ENCODE data around the gene F3. TPM values are rescaled to one million over a fixed set of nuclear protein-coding genes. Genes with fewer than 3 reads are reported as not detected.

F3 gene
- total and polyA plus RNA-seq, 3 experiments from 2014 or later, result 0.11 to 0.16 TPM; not detected in 1

DNA sequence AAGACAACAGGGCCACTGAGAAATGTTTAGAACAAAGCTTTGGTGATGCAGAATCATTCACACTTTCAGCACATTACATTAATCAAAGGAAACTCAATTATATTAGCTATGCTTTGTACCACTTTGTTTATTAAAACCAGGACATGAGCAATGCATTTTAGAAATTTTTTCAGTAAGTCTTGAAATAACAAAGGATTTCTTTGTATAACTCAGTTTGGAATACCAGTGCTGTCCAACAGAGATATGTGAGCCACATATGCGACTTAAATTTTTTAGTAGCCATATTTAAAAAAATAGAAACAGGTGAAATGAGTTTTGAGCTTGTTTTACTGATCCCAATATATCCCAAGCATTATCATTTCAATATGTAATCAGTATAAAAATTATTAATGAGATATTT is 18.8 kb upstream of the F3 start:
- Histone ChIP-seq H3K9me3 (ENCODE audit: low read length) (no peaks in the 10 kb centered on the region), H3K27ac (ENCODE audit: low read depth, low read length) (no peak overlapping the region), H3K27me3 (ENCODE audit: insufficient read depth, low read length, poor library complexity, severe bottlenecking) (no peaks in the 10 kb centered on the region), H3K36me3 (ENCODE audit: insufficient read depth, low read length) (no peaks in the 10 kb centered on the region), H3K4me3 (ENCODE audit: low read length) (no peak overlapping the region), H3K4me1 (ENCODE audit: insufficient read depth, low read length) (no peaks in the 10 kb centered on the region)
- no peak for DNase-seq
- no peaks in the 10 kb centered on the region for H3K4me1 Mint-ChIP-seq
- no peaks in the 10 kb centered on the region for H3K36me3 Mint-ChIP-seq
- ChIA-PET POLR2A (no interaction called here), CTCF (no interaction called here)
- H3K27ac Mint-ChIP-seq, result no peak overlapping the region
- H3K9me3 Mint-ChIP-seq, result no peaks in the 10 kb centered on the region
- H3K27me3 Mint-ChIP-seq, result peaks cover 3 to 9% of the 10 kb centered on the region in 2 donors
- H3K4me3 Mint-ChIP-seq, result no peak overlapping the region

DNA sequence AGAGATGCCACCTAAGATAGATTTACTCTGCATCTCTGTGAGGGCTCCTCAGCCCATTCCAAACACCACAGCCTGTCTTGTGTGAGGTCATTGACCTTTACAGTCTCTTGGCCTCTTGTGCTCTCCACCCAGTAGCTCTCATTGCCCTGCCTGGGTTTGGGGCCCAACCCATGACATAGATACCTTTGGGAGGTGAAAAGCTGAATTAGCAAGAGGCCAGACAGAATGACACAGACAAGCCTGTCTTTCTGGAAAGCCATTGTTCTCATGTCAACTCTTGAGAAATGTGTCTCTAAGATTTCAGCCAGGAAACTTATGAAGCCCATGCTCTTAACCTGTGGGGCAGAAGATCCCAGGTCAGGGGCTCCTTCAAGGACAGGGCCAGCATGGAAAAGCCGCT is 18.4 kb upstream of the F3 start:
- CTCF ChIA-PET, result no interaction called here
- H3K36me3 Mint-ChIP-seq, result no peaks in the 10 kb centered on the region
- no peak for DNase-seq

DNA sequence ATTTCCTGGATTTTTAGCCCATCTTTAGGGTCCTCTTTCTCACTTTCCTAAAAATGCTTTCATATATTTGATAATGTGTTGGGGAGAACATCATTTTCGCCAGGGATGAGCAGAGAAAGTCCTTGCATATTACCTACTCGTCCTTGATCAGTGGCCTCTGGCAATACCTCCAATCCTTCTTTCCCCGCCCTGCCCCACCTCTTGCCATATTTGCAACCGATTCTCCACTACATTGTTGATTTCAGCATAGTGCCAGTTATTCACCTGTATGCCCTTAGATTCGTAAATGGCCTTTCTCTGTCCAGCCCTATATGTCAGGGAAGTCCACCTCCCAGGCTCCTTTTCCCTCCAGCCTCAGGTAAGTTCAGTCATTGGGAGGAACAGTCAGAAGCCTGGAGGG is 13.5 kb upstream of the F3 start:
- Histone ChIP-seq H3K36me3 (ENCODE audit: insufficient read depth, low read length) (no peaks in the 10 kb centered on the region), H3K27ac (ENCODE audit: low read depth, low read length) (no peak overlapping the region), H3K27me3 (ENCODE audit: insufficient read depth, low read length, poor library complexity, severe bottlenecking) (no peaks in the 10 kb centered on the region), H3K9me3 (ENCODE audit: low read length) (no peaks in the 10 kb centered on the region), H3K4me1 (ENCODE audit: insufficient read depth, low read length) (no peaks in the 10 kb centered on the region), H3K4me3 (ENCODE audit: low read length) (no peak overlapping the region)
- ChIA-PET CTCF (interaction anchor here (0.6 kb wide), 1 partner anchor 317 kb away, joined by 5 read pairs; no protein-coding TSS in a partner anchor), POLR2A (no interaction called here)
- DNase-seq, result no peak
- H3K27me3 Mint-ChIP-seq, result peaks cover 5 to 9% of the 10 kb centered on the region in 2 donors
- no peaks in the 10 kb centered on the region for H3K9me3 Mint-ChIP-seq
- no peak overlapping the region for H3K4me3 Mint-ChIP-seq
- H3K27ac Mint-ChIP-seq, result no peak overlapping the region
- H3K36me3 Mint-ChIP-seq, result no peaks in the 10 kb centered on the region
- no peaks in the 10 kb centered on the region for H3K4me1 Mint-ChIP-seq

More for the DNA sequence above, 18.4 kb upstream of the F3 start:
- Histone ChIP-seq H3K36me3 (ENCODE audit: insufficient read depth, low read length) (no peaks in the 10 kb centered on the region), H3K4me1 (ENCODE audit: insufficient read depth, low read length) (no peaks in the 10 kb centered on the region), H3K4me3 (ENCODE audit: low read length) (no peak overlapping the region), H3K27ac (ENCODE audit: low read depth, low read length) (no peak overlapping the region), H3K27me3 (ENCODE audit: insufficient read depth, low read length, poor library complexity, severe bottlenecking) (no peaks in the 10 kb centered on the region), H3K9me3 (ENCODE audit: low read length) (no peaks in the 10 kb centered on the region)
- POLR2A ChIA-PET, result no interaction called here
- no peak overlapping the region for H3K4me3 Mint-ChIP-seq
- H3K27me3 Mint-ChIP-seq, result peaks cover 3 to 5% of the 10 kb centered on the region in 2 donors
- H3K4me1 Mint-ChIP-seq, result no peaks in the 10 kb centered on the region
- H3K27ac Mint-ChIP-seq, result no peak overlapping the region
- H3K9me3 Mint-ChIP-seq, result no peaks in the 10 kb centered on the region

DNA sequence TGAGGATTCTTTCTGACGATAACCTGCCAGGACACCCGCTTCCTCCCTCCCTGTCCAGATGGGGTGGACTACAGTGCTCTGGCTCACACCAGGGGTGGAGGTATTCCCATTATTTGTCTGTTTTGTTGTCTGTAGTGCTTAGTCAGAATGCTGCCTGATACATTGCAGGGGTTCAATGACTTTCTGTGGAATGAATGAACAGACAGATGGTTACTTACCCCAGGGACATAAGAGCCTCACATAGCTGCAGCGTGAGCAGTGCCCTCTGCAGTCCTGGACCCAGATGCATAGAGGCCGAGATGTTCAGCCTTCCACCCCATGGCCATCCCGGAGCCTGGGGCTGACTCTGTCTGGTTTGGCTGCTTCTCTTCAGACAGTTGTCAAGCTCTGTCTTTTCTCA is 13.0 kb upstream of the F3 start:
- no peaks in the 10 kb centered on the region for H3K4me1 Mint-ChIP-seq
- Histone ChIP-seq H3K27ac (ENCODE audit: low read depth, low read length) (no peak overlapping the region), H3K36me3 (ENCODE audit: insufficient read depth, low read length) (no peaks in the 10 kb centered on the region), H3K4me3 (ENCODE audit: low read length) (no peak overlapping the region), H3K27me3 (ENCODE audit: insufficient read depth, low read length, poor library complexity, severe bottlenecking) (no peaks in the 10 kb centered on the region), H3K9me3 (ENCODE audit: low read length) (no peaks in the 10 kb centered on the region), H3K4me1 (ENCODE audit: insufficient read depth, low read length) (no peaks in the 10 kb centered on the region)
- H3K4me3 Mint-ChIP-seq, result no peak overlapping the region
- no peak for DNase-seq
- H3K9me3 Mint-ChIP-seq, result no peaks in the 10 kb centered on the region
- H3K27ac Mint-ChIP-seq, result no peak overlapping the region
- ChIA-PET POLR2A (no interaction called here), CTCF (interaction anchor here (0.6 kb wide), 1 partner anchor 316 kb away, joined by 5 read pairs; no protein-coding TSS in a partner anchor)
- no peaks in the 10 kb centered on the region for H3K36me3 Mint-ChIP-seq
- peaks cover 7 to 13% of the 10 kb centered on the region in 2 donors for H3K27me3 Mint-ChIP-seq

DNA sequence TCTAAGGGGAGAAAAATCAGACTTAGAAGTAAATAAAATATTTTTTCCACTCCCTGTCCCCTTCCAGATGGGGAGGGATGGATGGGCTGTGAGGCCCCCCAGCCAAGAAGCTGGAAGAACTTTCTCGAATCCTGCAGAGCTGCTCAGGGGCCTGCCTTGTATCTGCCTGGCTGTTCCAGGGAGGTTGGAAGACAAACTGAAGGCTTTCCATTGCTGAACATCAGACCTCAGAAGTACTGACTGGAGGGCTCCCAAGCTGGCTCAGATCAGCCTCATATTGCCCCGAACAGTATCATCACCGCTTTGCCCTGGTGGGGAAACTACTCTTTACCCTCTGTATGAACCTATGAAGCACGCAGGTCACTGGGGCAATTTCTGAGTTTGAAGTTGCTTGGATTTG is 12.4 kb upstream of the F3 start:
- Mint-ChIP-seq H3K36me3 (no peaks in the 10 kb centered on the region), H3K27ac (no peak overlapping the region), H3K27me3 (peaks cover 7 to 13% of the 10 kb centered on the region in 2 donors), H3K4me1 (no peaks in the 10 kb centered on the region), H3K4me3 (no peak overlapping the region), H3K9me3 (no peaks in the 10 kb centered on the region)
- ChIA-PET CTCF (no interaction called here), POLR2A (no interaction called here)
- no peak for DNase-seq
- Histone ChIP-seq H3K4me1 (ENCODE audit: insufficient read depth, low read length) (no peaks in the 10 kb centered on the region), H3K9me3 (ENCODE audit: low read length) (no peaks in the 10 kb centered on the region), H3K36me3 (ENCODE audit: insufficient read depth, low read length) (no peaks in the 10 kb centered on the region), H3K4me3 (ENCODE audit: low read length) (no peak overlapping the region), H3K27me3 (ENCODE audit: insufficient read depth, low read length, poor library complexity, severe bottlenecking) (no peaks in the 10 kb centered on the region), H3K27ac (ENCODE audit: low read depth, low read length) (no peak overlapping the region)

DNA sequence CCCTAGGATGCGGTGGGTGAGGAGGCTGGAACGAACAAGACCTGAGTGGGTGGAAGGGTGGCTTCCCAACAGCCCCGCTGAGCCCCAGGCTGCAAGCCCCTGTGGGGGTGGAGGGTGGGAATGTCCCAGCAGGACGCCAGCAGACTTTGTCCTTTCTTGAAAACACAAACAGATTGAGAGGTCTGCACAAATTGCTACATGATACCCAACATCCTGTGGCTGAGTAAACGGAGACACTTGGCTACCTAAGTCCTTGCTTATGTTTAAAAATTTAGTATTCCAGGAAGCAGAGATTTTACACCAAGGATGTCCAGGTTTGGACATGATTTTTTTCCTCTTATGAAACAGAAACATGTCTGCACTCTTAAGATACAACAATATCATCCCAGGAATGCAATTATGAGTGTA is 11.8 kb upstream of the F3 start:
- no peaks in the 10 kb centered on the region for H3K4me1 ChIP-seq (ENCODE audit: insufficient read depth, low read length)
- CTCF ChIA-PET, result no interaction called here
- H3K4me1 Mint-ChIP-seq, result no peaks in the 10 kb centered on the region
- H3K9me3 ChIP-seq (ENCODE audit: low read length), result no peaks in the 10 kb centered on the region
- H3K27me3 Mint-ChIP-seq, result peaks cover 7 to 13% of the 10 kb centered on the region in 2 donors
- no peaks in the 10 kb centered on the region for H3K9me3 Mint-ChIP-seq
- no peak overlapping the region for H3K27ac ChIP-seq (ENCODE audit: low read depth, low read length)
- POLR2A ChIA-PET, result no interaction called here
- no peak overlapping the region for H3K27ac Mint-ChIP-seq
- no peaks in the 10 kb centered on the region for H3K36me3 Mint-ChIP-seq
- H3K27me3 ChIP-seq (ENCODE audit: insufficient read depth, low read length, poor library complexity, severe bottlenecking), result no peaks in the 10 kb centered on the region
- H3K4me3 Mint-ChIP-seq, result no peak overlapping the region
- H3K36me3 ChIP-seq (ENCODE audit: insufficient read depth, low read length), result no peaks in the 10 kb centered on the region
- no peak overlapping the region for H3K4me3 ChIP-seq (ENCODE audit: low read length)
- no peak for DNase-seq

DNA sequence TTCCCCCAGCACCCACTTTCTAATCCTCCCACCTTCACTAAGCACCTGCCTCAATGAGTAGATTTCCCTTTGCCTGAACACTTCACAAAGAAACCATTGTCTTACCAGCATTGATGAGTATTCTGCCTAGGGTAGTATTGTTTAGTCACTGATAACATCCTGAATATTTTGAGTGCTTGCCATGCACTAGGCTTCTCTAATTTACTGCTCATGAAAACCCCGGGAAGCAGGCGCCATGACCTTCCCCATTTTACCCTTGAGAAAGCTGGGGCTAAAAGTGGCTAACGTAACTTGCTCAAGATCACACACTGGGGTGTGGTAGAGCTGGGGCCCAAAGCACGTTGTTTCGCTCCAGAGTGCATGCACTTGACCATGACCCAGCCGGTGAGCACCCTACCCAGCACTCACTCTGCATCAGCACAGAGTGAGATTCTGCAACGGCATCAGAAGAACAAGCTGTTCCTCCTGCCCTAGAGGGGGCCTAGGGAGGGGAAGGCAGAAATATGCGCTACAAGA is 10.6 kb upstream of the F3 start:
- POLR2A ChIA-PET, result no interaction called here
- Histone ChIP-seq H3K4me1 (ENCODE audit: insufficient read depth, low read length) (no peaks in the 10 kb centered on the region), H3K4me3 (ENCODE audit: low read length) (no peak overlapping the region), H3K27ac (ENCODE audit: low read depth, low read length) (no peak overlapping the region), H3K36me3 (ENCODE audit: insufficient read depth, low read length) (no peaks in the 10 kb centered on the region), H3K27me3 (ENCODE audit: insufficient read depth, low read length, poor library complexity, severe bottlenecking) (no peaks in the 10 kb centered on the region), H3K9me3 (ENCODE audit: low read length) (no peaks in the 10 kb centered on the region)
- Mint-ChIP-seq H3K9me3 (no peaks in the 10 kb centered on the region), H3K36me3 (no peaks in the 10 kb centered on the region), H3K27ac (no peak overlapping the region), H3K4me1 (no peaks in the 10 kb centered on the region), H3K4me3 (no peak overlapping the region), H3K27me3 (peaks cover 11 to 16% of the 10 kb centered on the region in 2 donors)
- no peak for DNase-seq
- CTCF ChIA-PET, result no interaction called here

DNA sequence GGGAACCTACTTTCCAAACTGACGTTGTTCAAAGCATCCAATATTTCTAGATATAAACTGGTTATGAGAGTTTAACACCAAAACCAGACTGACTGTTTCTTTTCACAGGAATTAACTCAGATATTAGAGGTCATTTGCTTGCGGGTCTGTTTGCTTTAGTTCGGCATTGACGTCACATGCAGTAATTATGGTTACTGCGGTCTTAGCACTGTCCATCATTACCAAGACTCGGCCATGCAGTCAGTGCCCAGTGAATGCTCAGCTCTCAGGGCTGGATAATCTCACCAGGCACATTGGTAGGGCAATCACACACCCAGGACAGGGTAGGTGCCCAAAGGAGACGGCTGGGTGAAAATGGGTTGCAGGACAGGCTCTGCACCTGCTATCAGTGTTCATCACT is 9.9 kb upstream of the F3 start:
- Mint-ChIP-seq H3K9me3 (no peaks in the 10 kb centered on the region), H3K36me3 (no peaks in the 10 kb centered on the region), H3K4me1 (no peaks in the 10 kb centered on the region), H3K27me3 (peaks cover 14 to 22% of the 10 kb centered on the region in 2 donors), H3K4me3 (no peak overlapping the region), H3K27ac (no peak overlapping the region)
- Histone ChIP-seq H3K27me3 (ENCODE audit: insufficient read depth, low read length, poor library complexity, severe bottlenecking) (no peaks in the 10 kb centered on the region), H3K27ac (ENCODE audit: low read depth, low read length) (no peak overlapping the region), H3K36me3 (ENCODE audit: insufficient read depth, low read length) (no peaks in the 10 kb centered on the region), H3K4me3 (ENCODE audit: low read length) (no peak overlapping the region), H3K9me3 (ENCODE audit: low read length) (no peaks in the 10 kb centered on the region), H3K4me1 (ENCODE audit: insufficient read depth, low read length) (no peaks in the 10 kb centered on the region)
- no peak for DNase-seq
- ChIA-PET POLR2A (no interaction called here), CTCF (no interaction called here)

DNA sequence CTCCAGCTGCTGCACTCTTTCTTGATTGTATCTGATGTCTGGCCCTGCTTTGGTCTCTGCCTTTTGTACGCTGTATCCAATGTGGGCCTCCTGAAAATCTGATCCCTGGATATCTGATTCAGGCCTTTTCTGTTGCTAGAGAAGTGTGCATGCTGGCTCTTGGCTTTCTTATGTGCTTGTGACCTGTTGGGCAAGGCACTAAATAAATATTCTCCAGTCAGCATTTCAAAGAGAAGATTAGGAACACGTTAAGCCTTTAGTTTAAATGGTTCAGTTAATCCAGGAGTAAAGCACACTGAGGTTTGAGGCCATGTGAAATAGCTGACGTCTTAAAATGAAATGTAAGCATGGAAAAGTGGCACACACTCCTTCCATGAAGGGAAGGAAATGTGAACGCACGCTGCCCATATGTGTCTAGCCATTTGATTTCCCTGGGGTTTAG is 9.3 kb upstream of the F3 start:
- CTCF ChIA-PET, result no interaction called here

More for the DNA sequence above, 9.3 kb upstream of the F3 start:
- no peaks in the 10 kb centered on the region for H3K9me3 Mint-ChIP-seq
- DNase-seq, result no peak
- POLR2A ChIA-PET, result no interaction called here
- Histone ChIP-seq H3K27me3 (ENCODE audit: insufficient read depth, low read length, poor library complexity, severe bottlenecking) (no peaks in the 10 kb centered on the region), H3K9me3 (ENCODE audit: low read length) (no peaks in the 10 kb centered on the region), H3K36me3 (ENCODE audit: insufficient read depth, low read length) (no peaks in the 10 kb centered on the region), H3K4me3 (ENCODE audit: low read length) (no peak overlapping the region), H3K4me1 (ENCODE audit: insufficient read depth, low read length) (no peaks in the 10 kb centered on the region), H3K27ac (ENCODE audit: low read depth, low read length) (no peak overlapping the region)
- H3K4me3 Mint-ChIP-seq, result no peak overlapping the region
- no peaks in the 10 kb centered on the region for H3K4me1 Mint-ChIP-seq
- no peaks in the 10 kb centered on the region for H3K36me3 Mint-ChIP-seq
- H3K27me3 Mint-ChIP-seq, result peaks cover 19 to 26% of the 10 kb centered on the region in 2 donors
- no peak overlapping the region for H3K27ac Mint-ChIP-seq
